GM18907 (cell line): Measurements from ENCODE around the gene WDR81.
"Not testable (repeated sequence)": the region's sequence is repeated elsewhere in the genome, so short reads cannot be mapped to it uniquely, and the experiment has no call there.

Source experiments
- ATAC-seq: cut with Tn5 transposase; IDR thresholded peaks from one replicate; pipeline ENCODE4 v1.9.1; 2021; ENCODE audit warnings: mild to moderate bottlenecking, moderate library complexity; ENCODE audit not compliant: unreplicated experiment

WDR81 gene

GRCh38 chr17:1753767-1754429 lies 29.4 kb downstream of the WDR81 start:
- no peak for ATAC-seq

DNA sequence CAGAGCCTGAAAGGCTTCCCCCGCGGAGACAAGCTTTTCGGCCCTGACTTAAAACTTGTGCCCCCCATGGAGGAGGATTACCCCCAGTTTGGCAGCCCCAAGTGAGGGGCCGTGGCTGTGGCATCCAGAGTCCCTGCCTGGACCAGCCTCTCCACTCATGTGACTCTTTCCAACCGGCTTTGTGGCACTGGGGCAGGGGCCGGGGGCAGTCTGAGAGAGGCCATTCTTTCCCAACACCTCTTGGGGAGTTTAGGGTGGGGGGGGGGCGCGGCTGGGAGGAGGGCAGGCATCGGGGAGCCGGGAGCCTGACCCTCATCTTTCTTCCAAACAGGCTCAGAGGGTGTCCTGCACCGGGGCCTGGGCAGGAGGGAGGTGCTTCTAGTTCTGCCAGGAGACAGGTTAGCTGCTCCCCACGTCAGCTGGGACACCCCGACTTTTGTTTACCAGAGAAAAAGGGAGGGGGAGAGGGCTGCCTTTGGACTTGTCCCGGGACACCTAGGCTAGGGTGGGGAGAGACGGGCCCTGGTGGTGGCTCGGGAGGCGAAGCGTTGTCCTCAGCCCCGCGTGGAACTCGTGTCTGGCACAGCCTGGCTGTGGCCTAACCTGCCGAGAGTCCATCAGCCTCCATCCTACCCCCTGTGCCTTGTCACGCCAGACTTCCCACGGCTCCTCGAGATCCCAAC lies 30.1 kb downstream of the WDR81 start:
- ATAC-seq: no peak

GRCh38 chr17:1755252-1755826 lies 30.8 kb downstream of the WDR81 start:
- no peak for ATAC-seq

DNA sequence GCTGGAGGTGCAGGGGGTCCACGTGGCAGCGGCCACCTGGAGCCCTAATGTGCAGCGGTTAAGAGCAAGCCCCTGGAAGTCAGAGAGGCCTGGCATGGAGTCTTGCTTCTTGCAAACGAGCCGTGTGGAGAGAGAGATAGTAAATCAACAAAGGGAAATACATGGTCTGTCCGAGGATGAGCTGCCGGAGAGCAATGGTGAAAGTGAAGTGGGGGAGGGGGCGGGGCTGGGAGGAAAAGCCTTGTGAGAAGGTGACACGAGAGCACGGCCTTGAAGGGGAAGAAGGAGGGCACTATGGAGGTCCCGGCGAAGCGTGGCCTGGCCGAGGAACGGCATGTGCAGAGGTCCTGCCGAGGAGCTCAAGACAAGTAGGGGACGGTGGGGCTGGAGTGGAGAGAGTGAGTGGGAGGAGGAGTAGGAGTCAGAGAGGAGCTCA lies 31.3 kb downstream of the WDR81 start:
- no peak for ATAC-seq

- no peak for ATAC-seq
Observed at GRCh38 chr17:1758807-1759206, 34.3 kb downstream of the WDR81 start.

GRCh38 chr17:1759529-1759928 lies 35.0 kb downstream of the WDR81 start:
- no peak for ATAC-seq

DNA sequence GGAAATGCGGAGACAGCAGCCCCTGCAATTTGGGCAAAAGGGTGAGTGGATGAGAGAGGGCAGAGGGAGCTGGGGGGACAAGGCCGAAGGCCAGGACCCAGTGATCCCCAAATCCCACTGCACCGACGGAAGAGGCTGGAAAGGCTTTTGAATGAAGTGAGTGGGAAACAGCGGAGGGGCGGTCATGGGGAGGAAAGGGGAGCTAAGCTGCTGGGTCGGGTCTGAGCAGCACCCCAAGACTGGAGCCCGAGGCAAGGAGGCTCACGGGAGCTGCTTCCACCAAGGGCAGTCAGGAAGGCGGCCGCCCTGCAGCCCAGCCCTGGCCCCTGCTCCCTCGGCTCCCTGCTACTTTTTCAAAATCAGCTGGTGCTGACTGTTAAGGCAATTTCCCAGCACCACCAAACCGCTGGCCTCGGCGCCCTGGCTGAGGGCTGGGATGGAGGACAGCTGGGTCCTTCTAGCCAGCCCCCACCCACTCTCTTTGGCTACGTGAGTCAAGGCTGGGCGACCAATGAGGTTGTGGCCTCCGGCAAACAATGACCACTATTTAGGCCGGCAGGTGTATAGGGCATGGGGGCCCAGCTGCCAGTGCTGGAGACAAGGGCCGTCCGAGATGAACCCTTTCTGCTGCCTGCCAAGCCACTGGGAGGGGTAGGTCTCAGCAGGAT lies 37.9 kb downstream of the WDR81 start:
- no peak for ATAC-seq

GRCh38 chr17:1762901-1763898 lies 38.7 kb downstream of the WDR81 start:
- no peak for ATAC-seq

DNA sequence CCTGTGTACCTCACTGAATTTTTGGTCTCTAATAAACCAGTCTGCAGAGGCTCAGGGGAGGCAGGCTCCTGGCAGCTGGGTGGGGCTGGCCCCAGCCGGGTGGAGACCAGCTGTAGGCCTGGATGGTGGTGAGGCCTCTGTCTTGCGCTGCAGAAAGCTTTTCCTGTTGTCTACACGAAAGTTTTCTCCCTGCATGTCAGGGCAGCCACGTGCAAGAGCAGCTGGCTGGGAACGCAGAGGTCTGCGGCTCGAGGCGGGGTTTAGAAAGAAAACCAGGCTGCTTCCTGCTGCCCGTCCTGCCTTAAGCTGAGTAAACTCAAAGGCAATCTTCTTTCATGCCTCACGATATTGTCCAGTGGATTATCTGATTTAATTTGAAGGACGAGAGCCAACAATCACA lies 39.8 kb downstream of the WDR81 start:
- ATAC-seq: no peak

GRCh38 chr17:1764705-1765104 lies 40.2 kb downstream of the WDR81 start:
- ATAC-seq: not testable (repeated sequence)

GRCh38 chr17:1765576-1765975 lies 41.1 kb downstream of the WDR81 start:
- no peak for ATAC-seq

- no peak for ATAC-seq
Observed at GRCh38 chr17:1766382-1767135, 42.1 kb downstream of the WDR81 start.

DNA sequence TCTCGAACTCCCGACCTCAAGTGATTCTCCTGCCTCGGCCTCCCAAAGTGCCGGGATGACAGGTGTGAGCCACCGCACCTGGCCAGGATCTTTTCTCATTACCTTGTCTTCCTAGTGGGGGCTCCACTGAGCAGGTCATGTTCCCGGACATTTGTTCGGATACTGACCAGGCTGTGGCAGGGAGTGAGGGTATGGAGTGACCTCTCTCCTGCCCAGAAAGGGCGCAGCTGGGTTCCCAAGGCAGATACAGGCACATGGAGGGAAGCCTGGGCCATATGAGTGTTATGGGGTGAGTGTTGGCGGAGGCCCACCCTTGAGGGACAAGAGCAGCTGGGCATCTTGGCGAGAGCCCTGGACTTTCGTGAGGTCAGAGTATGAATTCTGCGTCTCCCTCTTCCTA lies 42.9 kb downstream of the WDR81 start:
- no peak for ATAC-seq

GRCh38 chr17:1769822-1770477 lies 45.4 kb downstream of the WDR81 start:
- ATAC-seq: no peak

DNA sequence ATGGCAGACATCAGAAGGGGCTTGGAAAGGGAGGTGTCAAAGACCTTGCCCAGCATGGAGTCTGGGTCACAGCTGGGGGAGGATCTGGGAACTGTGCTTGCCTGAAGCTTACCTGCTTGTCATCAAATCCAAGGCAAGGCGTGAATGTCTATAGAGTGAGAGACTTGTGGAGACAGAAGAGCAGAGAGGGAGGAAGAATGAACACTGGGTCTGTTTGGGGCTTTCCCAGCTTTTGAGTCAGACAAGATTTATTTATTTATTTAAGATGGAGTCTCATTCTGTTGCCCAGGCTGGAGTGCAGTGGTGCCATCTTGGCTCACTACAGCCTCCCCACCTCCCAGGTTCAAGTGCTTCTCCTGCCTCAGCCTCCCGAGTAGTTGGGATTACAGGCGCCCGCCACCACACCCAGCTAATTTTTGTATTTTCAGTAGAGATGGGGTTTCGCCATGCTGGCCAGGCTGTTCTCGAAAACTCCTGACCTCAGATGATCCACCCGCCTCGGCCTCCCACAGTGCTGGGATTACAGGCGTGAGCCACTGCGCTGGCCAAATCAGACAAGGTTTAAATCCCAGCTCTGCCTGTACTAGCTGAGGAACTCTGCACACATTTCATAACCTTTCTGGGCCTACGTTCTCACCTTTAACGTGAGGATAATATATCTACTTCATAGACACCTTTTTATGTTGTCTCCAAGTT lies 48.6 kb downstream of the WDR81 start:
- not testable (repeated sequence) for ATAC-seq

- ATAC-seq: no peak
Observed at GRCh38 chr17:1773696-1774181, 49.2 kb downstream of the WDR81 start.

DNA sequence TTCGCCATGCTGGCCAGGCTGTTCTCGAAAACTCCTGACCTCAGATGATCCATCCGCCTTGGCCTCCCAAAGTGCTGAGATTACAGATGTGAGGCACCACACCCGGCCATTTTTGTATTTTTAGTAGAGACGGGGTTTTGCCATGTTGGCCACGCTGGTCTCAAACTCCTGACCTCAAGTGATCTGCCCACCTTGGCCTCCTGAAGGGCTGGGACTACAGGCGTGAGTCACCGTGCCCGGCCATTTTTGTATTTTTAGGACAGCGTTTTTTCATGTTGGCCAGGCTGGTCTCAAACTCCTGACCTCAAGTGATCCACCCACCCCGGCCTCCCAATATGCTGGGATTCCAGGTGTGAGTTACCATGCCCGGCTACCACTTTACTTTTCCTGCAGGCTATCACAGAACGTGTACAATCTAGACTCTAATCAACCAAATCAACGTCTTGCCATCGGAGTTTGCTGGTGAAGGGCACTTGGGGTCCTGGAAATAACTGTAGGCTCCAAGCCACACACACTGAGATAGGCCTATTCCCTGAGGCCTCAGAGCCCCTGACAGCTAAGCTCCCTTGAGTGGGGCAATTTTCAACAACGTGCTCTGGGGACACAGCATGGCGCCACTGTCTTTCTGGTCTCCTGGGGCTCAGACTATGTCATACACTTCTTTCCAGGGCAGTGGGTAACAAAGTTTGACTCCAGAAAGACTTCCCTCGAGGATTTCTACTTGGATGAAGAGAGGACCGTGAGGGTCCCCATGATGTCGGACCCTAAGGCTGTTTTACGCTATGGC lies 50.1 kb downstream of the WDR81 start:
- ATAC-seq: no peak

DNA sequence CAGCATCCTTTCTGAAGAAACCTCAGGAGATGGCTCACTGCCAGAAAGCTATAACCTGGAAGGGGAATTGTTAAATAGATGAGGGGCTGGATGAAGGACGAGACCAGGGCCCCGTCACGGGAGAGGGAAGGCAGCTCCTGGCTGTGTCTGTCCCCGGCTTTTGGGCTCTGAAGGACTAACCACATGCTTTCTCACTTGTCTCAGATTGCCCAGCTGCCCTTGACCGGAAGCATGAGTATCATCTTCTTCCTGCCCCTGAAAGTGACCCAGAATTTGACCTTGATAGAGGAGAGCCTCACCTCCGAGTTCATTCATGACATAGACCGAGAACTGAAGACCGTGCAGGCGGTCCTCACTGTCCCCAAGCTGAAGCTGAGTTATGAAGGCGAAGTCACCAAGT lies 51.8 kb downstream of the WDR81 start:
- no peak for ATAC-seq
